Fibroblast of lung (primary cell): ENCODE data around the gene PLPP7. TPM values are rescaled to one million over a fixed set of nuclear protein-coding genes. Genes with fewer than 3 reads are reported as not detected.

ENCODE experiments used
- DNase-seq, 2 donors: peaks; one replicate each; pipeline versions ENCODE4 v3.0.0 to v3.0.0-alpha.2; 2010; ENCODE audit warnings: low read depth in 2 of 2
- H2AFZ ChIP-seq: 2 replicates; pipeline ENCODE4 v1.5.1; 2012; ENCODE audit warnings: low read length, control low read depth, inconsistent platforms
- H3K27ac ChIP-seq: 2 replicates; pipeline ENCODE4 v1.5.1; 2011; ENCODE audit warnings: low read length, control low read depth; ENCODE audit not compliant: insufficient read depth
- H3K27me3 ChIP-seq: 2 replicates; pipeline ENCODE4 v1.5.1; 2011; ENCODE audit warnings: mild to moderate bottlenecking, low read length; ENCODE audit not compliant: control insufficient read depth, insufficient read depth
- H3K36me3 ChIP-seq: 2 replicates; pipeline ENCODE4 v1.5.1; 2011; ENCODE audit warnings: low read length; ENCODE audit not compliant: control insufficient read depth, insufficient read depth
- H3K4me1 ChIP-seq: 2 replicates; pipeline ENCODE4 v1.5.1; 2011; ENCODE audit warnings: low read length; ENCODE audit not compliant: control insufficient read depth, insufficient read depth; ENCODE audit errors: extremely low read depth
- H3K4me2 ChIP-seq: 2 replicates; pipeline ENCODE4 v1.5.1; 2011; ENCODE audit warnings: low read length, control low read depth; ENCODE audit not compliant: insufficient read depth; ENCODE audit errors: extremely low read depth
- H3K4me3 ChIP-seq, 4 experiments: fragments of 200-600 bp in 1 of 4; sonication (generic) in 1 of 4; replicated peaks in 1 of 4; 2 replicates each; pipeline ENCODE4 v1.5.1; 2011 to 2016; ENCODE audit warnings: low read length in 4 of 4, low read depth in 3 of 4, mild to moderate bottlenecking in 3 of 4, control low read depth in 2 of 4, inconsistent platforms in 1 of 4, mixed read lengths in 1 of 4; ENCODE audit not compliant: insufficient read depth in 1 of 4; ENCODE audit errors: control extremely low read depth in 1 of 4
- H3K79me2 ChIP-seq: 2 replicates; pipeline ENCODE4 v1.5.1; 2012; ENCODE audit warnings: mild to moderate bottlenecking, low read length, inconsistent platforms; ENCODE audit not compliant: control insufficient read depth, insufficient read depth
- H3K9ac ChIP-seq: 2 replicates; pipeline ENCODE4 v1.5.1; 2011; ENCODE audit warnings: mild to moderate bottlenecking, low read length, control low read depth; ENCODE audit not compliant: insufficient read depth
- H3K9me3 ChIP-seq: 2 replicates; pipeline ENCODE4 v1.5.1; 2012; ENCODE audit warnings: low read depth, low read length; ENCODE audit not compliant: control insufficient read depth, insufficient read depth
- H4K20me1 ChIP-seq: 2 replicates; pipeline ENCODE4 v1.5.1; 2011; ENCODE audit warnings: low read length; ENCODE audit not compliant: control insufficient read depth, insufficient read depth; ENCODE audit errors: extremely low read depth
- EZH2 ChIP-seq: IDR thresholded peaks from 2 replicates; pipeline ENCODE4 v1.5.1; 2012; ENCODE audit warnings: low read length, control low read depth, mild to moderate bottlenecking; ENCODE audit errors: missing control alignments
- polyA plus RNA-seq, 2 donors: library from polyadenylated mRNA; depleted of rRNA in 1 of 2; stranded (reverse) in 1 of 2; unstranded in 1 of 2; fragments of >200 nt; gene quantifications; 2 replicates each; pipeline ENCODE4 v1.2.1, GENCODE V29; 2011 to 2012; ENCODE audit warnings: missing spikeins in 1 of 2
- total RNA-seq: library from RNA; depleted of rRNA; stranded (reverse); fragments of >200 nt; gene quantifications from 2 replicates; pipeline ENCODE4 v1.2.1, GENCODE V29; 2014
- TF ChIP-seq, protein P1 (sequence below), 2 donors: IDR thresholded peaks in 1 of 2; conservative IDR thresholded peaks in 1 of 2; 1 replicate in 1 of 2; 2 replicates in 1 of 2; pipeline ENCODE4 v1.5.1; 2011 to 2012; ENCODE audit warnings: low read length in 2 of 2, control low read depth in 1 of 2, inconsistent platforms in 1 of 2, low read depth in 1 of 2, mild to moderate bottlenecking in 1 of 2

The PLPP7 gene
- total and polyA plus RNA-seq, 2 donors (not counting 1 experiment from before 2014, with no cell fraction given) = 3.0 to 9.4 TPM

DNA sequence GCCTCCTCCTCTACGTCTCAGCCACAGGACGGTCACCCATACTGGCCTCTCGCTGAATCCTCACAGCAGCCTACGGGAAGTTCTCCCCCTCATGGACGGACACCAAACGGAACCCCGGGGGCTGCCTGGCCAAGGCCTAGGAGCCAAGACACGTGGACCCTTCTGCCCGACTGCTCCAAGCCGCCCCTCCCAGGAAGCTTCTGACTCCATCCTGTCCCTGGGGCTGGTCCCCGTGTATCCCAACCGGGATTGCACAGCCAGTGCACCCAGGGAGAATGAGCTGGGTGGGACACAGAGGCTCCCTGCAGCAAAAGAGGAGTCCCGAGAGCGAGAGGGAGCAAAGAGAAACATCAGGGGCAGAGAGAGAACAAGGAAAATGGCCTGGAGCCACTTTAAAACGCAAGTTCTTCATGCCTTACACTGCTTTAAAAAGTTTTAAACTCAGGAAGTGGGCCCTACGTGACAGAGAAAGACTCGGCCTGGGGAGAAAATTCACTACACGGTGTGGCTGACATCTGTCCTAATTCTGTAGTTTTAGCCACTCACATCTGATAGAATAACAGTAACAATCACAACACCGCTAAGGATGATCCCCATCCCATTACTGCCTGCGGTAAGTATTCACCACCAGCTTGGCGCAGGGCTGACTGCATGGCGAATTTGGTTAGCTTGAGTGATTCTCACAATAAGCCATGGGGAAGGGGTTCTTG, 16.2 kb upstream of the PLPP7 start:
- Histone ChIP-seq H4K20me1 (no peaks in the 10 kb centered on the region), H2AFZ (no peak overlapping the region), H3K4me1 (no peaks in the 10 kb centered on the region), H3K79me2 (no peaks in the 10 kb centered on the region), H3K27ac (no peak overlapping the region), H3K4me3 (no peak overlapping the region), H3K9ac (no peak overlapping the region), H3K4me2 (no peak overlapping the region), H3K36me3 (no peaks in the 10 kb centered on the region), H3K27me3 (peaks cover 10% of the 10 kb centered on the region), H3K9me3 (no peaks in the 10 kb centered on the region)
- TF ChIP-seq EZH2 = no peak
- TF ChIP-seq, protein P1, sequence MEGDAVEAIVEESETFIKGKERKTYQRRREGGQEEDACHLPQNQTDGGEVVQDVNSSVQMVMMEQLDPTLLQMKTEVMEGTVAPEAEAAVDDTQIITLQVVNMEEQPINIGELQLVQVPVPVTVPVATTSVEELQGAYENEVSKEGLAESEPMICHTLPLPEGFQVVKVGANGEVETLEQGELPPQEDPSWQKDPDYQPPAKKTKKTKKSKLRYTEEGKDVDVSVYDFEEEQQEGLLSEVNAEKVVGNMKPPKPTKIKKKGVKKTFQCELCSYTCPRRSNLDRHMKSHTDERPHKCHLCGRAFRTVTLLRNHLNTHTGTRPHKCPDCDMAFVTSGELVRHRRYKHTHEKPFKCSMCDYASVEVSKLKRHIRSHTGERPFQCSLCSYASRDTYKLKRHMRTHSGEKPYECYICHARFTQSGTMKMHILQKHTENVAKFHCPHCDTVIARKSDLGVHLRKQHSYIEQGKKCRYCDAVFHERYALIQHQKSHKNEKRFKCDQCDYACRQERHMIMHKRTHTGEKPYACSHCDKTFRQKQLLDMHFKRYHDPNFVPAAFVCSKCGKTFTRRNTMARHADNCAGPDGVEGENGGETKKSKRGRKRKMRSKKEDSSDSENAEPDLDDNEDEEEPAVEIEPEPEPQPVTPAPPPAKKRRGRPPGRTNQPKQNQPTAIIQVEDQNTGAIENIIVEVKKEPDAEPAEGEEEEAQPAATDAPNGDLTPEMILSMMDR (conservative IDR thresholded peaks at IDR 0.05 in 1 of 2, IDR thresholded peaks at IDR 0.05 in 1 of 2; ENCODE audit: low read depth in 1 of 2, low read length in 2 of 2) = no peak
- DNase-seq = no peak

DNA sequence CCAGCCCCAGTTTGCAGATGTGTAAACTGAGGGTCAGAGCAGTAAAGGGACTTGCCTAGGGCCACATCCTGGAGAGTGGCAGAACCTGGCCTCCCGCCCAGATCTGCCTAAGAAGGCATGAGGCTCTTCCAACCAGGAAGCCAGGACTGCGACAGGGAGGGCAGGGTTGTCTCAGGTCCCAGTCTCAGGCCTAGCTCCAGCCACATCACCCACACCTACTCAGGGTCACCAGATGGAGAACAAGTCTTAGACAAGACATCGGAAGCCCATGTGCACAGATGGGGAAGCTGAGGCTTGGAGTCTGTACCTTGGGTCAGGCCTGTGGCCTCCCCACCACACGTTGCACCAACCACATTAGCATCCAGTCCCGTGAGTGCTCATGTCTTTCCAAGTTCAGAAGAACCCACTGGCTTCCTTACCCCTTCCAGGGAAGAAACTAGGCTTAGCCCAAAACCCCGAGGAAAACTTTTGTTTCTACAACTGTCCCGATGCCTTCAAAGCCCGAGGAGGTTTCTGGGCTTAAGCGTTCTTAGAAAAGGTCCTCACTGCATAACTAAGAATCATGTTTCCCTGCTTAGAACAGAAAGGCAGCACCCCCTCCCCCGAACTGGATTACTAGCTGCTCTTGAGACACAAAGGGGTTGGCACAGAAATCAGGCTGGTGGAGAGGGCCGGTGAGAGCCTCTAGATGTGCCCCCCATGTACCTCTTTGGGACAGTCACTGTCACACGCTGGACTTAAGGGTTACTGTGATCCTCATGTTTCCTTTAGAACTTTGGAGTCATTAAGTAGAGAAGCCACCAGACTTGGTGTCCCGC, 15.5 kb upstream of the PLPP7 start:
- Histone ChIP-seq H4K20me1 (no peaks in the 10 kb centered on the region), H3K36me3 (no peaks in the 10 kb centered on the region), H3K4me1 (no peaks in the 10 kb centered on the region), H2AFZ (no peak overlapping the region), H3K4me2 (no peak overlapping the region), H3K4me3 (no peak overlapping the region), H3K9me3 (no peaks in the 10 kb centered on the region), H3K79me2 (no peaks in the 10 kb centered on the region), H3K9ac (no peak overlapping the region), H3K27me3 (peaks cover 10% of the 10 kb centered on the region), H3K27ac (no peak overlapping the region)
- DNase-seq = no peak
- TF ChIP-seq EZH2 = no peak
- TF ChIP-seq, protein P1 (conservative IDR thresholded peaks at IDR 0.05 in 1 of 2, IDR thresholded peaks at IDR 0.05 in 1 of 2; ENCODE audit: low read depth in 1 of 2, low read length in 2 of 2) = no peak

DNA sequence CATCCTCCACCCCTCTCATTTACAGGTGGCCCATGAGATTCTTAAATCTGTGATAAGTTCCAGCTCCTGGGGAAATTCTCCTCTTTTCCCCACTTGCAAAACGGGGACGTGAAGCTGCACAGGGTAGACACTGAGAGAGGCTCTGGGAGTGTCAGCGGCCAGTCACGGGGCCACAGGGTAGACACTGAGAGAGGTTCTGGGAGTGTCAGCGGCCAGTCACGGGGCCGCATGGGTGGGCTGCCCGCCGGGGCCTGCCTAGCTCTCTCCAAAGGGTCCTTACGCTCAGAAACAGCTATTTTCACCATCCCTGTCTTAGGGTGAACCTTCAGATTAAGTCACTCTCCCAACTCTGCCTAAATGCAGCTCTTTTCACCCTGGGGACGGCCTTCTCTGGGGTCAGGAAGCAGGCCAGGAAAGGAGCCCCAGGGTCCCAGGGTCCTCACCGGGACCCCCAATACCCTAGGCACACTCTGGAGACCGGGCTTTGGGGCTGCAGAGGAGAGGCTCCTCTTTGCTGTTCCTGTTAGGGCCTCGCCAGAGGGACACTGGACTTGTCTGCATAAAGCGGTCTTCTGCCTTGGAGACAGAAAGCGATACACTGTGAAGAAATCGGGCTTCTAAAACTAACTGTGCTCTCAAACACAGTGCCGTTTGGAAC, 14.7 kb upstream of the PLPP7 start:
- Histone ChIP-seq H3K27ac (no peak overlapping the region), H3K9me3 (no peaks in the 10 kb centered on the region), H4K20me1 (no peaks in the 10 kb centered on the region), H3K4me2 (no peak overlapping the region), H3K36me3 (no peaks in the 10 kb centered on the region), H2AFZ (no peak overlapping the region), H3K9ac (no peak overlapping the region), H3K4me3 (no peak overlapping the region), H3K27me3 (peaks cover 12% of the 10 kb centered on the region), H3K4me1 (no peaks in the 10 kb centered on the region), H3K79me2 (no peaks in the 10 kb centered on the region)
- TF ChIP-seq, protein P1 (conservative IDR thresholded peaks at IDR 0.05 in 1 of 2, IDR thresholded peaks at IDR 0.05 in 1 of 2; ENCODE audit: low read depth in 1 of 2, low read length in 2 of 2) = no peak
- no peak for TF ChIP-seq EZH2
- no peak for DNase-seq
